Stimulated activated memory B cell treated with anti-CD40 and anti-IgM and Interleukin-4, amounts not matched to agents 10 μg/mL and 1 μg/mL and 100 μg/mL, for 72 hours (primary cell): ENCODE results near the gene MAST3.

Experiments
- ATAC-seq: fragments of 150-1000 bp; cut with Tn5 transposase; 2 replicates; pipeline ENCODE4 v1.10.0; 2021
- H3K27ac Mint-ChIP-seq: one replicate; pipeline ENCODE4 v1.8.0; 2022; ENCODE audit warnings: mild to moderate bottlenecking, mixed read lengths
- H3K27me3 Mint-ChIP-seq: one replicate; pipeline ENCODE4 v1.8.0; 2022; ENCODE audit warnings: mixed read lengths
- H3K36me3 Mint-ChIP-seq: one replicate; pipeline ENCODE4 v1.8.0; 2022; ENCODE audit warnings: mixed read lengths
- H3K4me1 Mint-ChIP-seq: one replicate; pipeline ENCODE4 v1.8.0; 2022; ENCODE audit warnings: mixed read lengths
- H3K4me3 Mint-ChIP-seq: one replicate; pipeline ENCODE4 v1.8.0; 2022; ENCODE audit warnings: mild to moderate bottlenecking, moderate library complexity, mixed read lengths
- H3K9me3 Mint-ChIP-seq: one replicate; pipeline ENCODE4 v1.8.0; 2022; ENCODE audit warnings: mixed read lengths

The MAST3 gene

GRCh38 chr19:18131841-18132596 is 34.4 kb downstream of the MAST3 start:
- H3K27me3 Mint-ChIP-seq: no peaks in the 10 kb centered on the region
- peak; percentile 34 for ATAC-seq
- no peaks in the 10 kb centered on the region for H3K9me3 Mint-ChIP-seq
- H3K4me3 Mint-ChIP-seq: no peak overlapping the region
- no peaks in the 10 kb centered on the region for H3K4me1 Mint-ChIP-seq
- peaks cover 70% of the 10 kb centered on the region for H3K36me3 Mint-ChIP-seq
- no peak overlapping the region for H3K27ac Mint-ChIP-seq

GRCh38 chr19:18135712-18136584 is 38.4 kb downstream of the MAST3 start:
- Mint-ChIP-seq H3K27me3 (no peaks in the 10 kb centered on the region), H3K4me1 (no peaks in the 10 kb centered on the region), H3K27ac (no peak overlapping the region), H3K36me3 (peaks cover 63% of the 10 kb centered on the region), H3K9me3 (no peaks in the 10 kb centered on the region), H3K4me3 (no peak overlapping the region)
- no peak for ATAC-seq

GRCh38 chr19:18137242-18137641 is 39.7 kb downstream of the MAST3 start:
- H3K4me1 Mint-ChIP-seq: no peaks in the 10 kb centered on the region
- no peaks in the 10 kb centered on the region for H3K27me3 Mint-ChIP-seq
- H3K27ac Mint-ChIP-seq: no peak overlapping the region
- H3K36me3 Mint-ChIP-seq: peaks cover 61% of the 10 kb centered on the region
- no peak for ATAC-seq
- H3K4me3 Mint-ChIP-seq: no peak overlapping the region
- no peaks in the 10 kb centered on the region for H3K9me3 Mint-ChIP-seq

GRCh38 chr19:18137657-18138339 is 40.2 kb downstream of the MAST3 start:
- Mint-ChIP-seq H3K27ac (no peak overlapping the region), H3K36me3 (peaks cover 58% of the 10 kb centered on the region), H3K27me3 (no peaks in the 10 kb centered on the region), H3K4me3 (no peak overlapping the region), H3K9me3 (no peaks in the 10 kb centered on the region), H3K4me1 (no peaks in the 10 kb centered on the region)
- ATAC-seq: no peak

GRCh38 chr19:18140473-18140872 is 42.9 kb downstream of the MAST3 start:
- Mint-ChIP-seq H3K4me3 (no peak overlapping the region), H3K27ac (no peak overlapping the region), H3K27me3 (no peaks in the 10 kb centered on the region), H3K4me1 (no peaks in the 10 kb centered on the region), H3K9me3 (no peaks in the 10 kb centered on the region), H3K36me3 (peaks cover 68% of the 10 kb centered on the region)
- ATAC-seq: no peak

- no peak for ATAC-seq
- H3K27me3 Mint-ChIP-seq: no peaks in the 10 kb centered on the region
- peaks cover 68% of the 10 kb centered on the region for H3K36me3 Mint-ChIP-seq
- no peak overlapping the region for H3K4me3 Mint-ChIP-seq
- H3K4me1 Mint-ChIP-seq: no peaks in the 10 kb centered on the region
- no peak overlapping the region for H3K27ac Mint-ChIP-seq
- no peaks in the 10 kb centered on the region for H3K9me3 Mint-ChIP-seq
These were observed 43.5 kb downstream of the MAST3 start for GRCh38 chr19:18141031-18141430.

GRCh38 chr19:18143902-18144301 is 46.3 kb downstream of the MAST3 start:
- no peak overlapping the region for H3K27ac Mint-ChIP-seq

GRCh38 chr19:18144361-18144760 is 46.8 kb downstream of the MAST3 start:
- no peak for ATAC-seq
- Mint-ChIP-seq H3K27me3 (no peaks in the 10 kb centered on the region), H3K27ac (no peak overlapping the region), H3K9me3 (no peaks in the 10 kb centered on the region), H3K4me1 (peaks cover 12% of the 10 kb centered on the region), H3K4me3 (no peak overlapping the region), H3K36me3 (peaks cover 74% of the 10 kb centered on the region)

More at GRCh38 chr19:18143902-18144301, 46.3 kb downstream of the MAST3 start:
- H3K9me3 Mint-ChIP-seq: no peaks in the 10 kb centered on the region
- H3K36me3 Mint-ChIP-seq: peaks cover 78% of the 10 kb centered on the region
- no peak overlapping the region for H3K4me3 Mint-ChIP-seq
- no peaks in the 10 kb centered on the region for H3K27me3 Mint-ChIP-seq
- no peak for ATAC-seq
- H3K4me1 Mint-ChIP-seq: peaks cover 12% of the 10 kb centered on the region

- no peak overlapping the region for H3K27ac Mint-ChIP-seq
- no peak overlapping the region for H3K4me3 Mint-ChIP-seq
- no peaks in the 10 kb centered on the region for H3K27me3 Mint-ChIP-seq
- no peaks in the 10 kb centered on the region for H3K9me3 Mint-ChIP-seq
- peaks cover 12% of the 10 kb centered on the region for H3K4me1 Mint-ChIP-seq
- ATAC-seq: no peak
- H3K36me3 Mint-ChIP-seq: peaks cover 72% of the 10 kb centered on the region
These were observed 47.3 kb downstream of the MAST3 start for GRCh38 chr19:18144906-18145305.

- Mint-ChIP-seq H3K4me3 (no peak overlapping the region), H3K27ac (peak overlapping the region; percentile 5), H3K27me3 (no peaks in the 10 kb centered on the region), H3K36me3 (peaks cover 67% of the 10 kb centered on the region), H3K4me1 (peaks cover 12% of the 10 kb centered on the region), H3K9me3 (no peaks in the 10 kb centered on the region)
- no peak for ATAC-seq
These were observed 47.9 kb downstream of the MAST3 start for GRCh38 chr19:18145391-18145999.

- Mint-ChIP-seq H3K36me3 (peaks cover 53% of the 10 kb centered on the region), H3K27ac (no peak overlapping the region), H3K4me1 (peaks cover 24% of the 10 kb centered on the region), H3K27me3 (no peaks in the 10 kb centered on the region), H3K9me3 (no peaks in the 10 kb centered on the region), H3K4me3 (no peak overlapping the region)
- no peak for ATAC-seq
These were observed 49.8 kb downstream of the MAST3 start for GRCh38 chr19:18147396-18147795.

- Mint-ChIP-seq H3K9me3 (no peaks in the 10 kb centered on the region), H3K27ac (no peak overlapping the region), H3K27me3 (no peaks in the 10 kb centered on the region), H3K36me3 (peaks cover 40% of the 10 kb centered on the region), H3K4me3 (no peak overlapping the region), H3K4me1 (peaks cover 36% of the 10 kb centered on the region)
- no peak for ATAC-seq
These were observed 52.0 kb downstream of the MAST3 start for GRCh38 chr19:18149596-18149975.

GRCh38 chr19:18150776-18151624 is 53.4 kb downstream of the MAST3 start:
- no peak for ATAC-seq
- H3K4me3 Mint-ChIP-seq: peak overlapping the region; percentile 91
- peaks cover 45% of the 10 kb centered on the region for H3K4me1 Mint-ChIP-seq
- H3K27ac Mint-ChIP-seq: peak overlapping the region; percentile 97
- peaks cover 26% of the 10 kb centered on the region for H3K36me3 Mint-ChIP-seq
- H3K27me3 Mint-ChIP-seq: no peaks in the 10 kb centered on the region
- H3K9me3 Mint-ChIP-seq: no peaks in the 10 kb centered on the region

GRCh38 chr19:18152442-18152816 is 54.9 kb downstream of the MAST3 start:
- peaks cover 44% of the 10 kb centered on the region for H3K4me1 Mint-ChIP-seq
- peak; percentile 87 for ATAC-seq
- H3K27me3 Mint-ChIP-seq: no peaks in the 10 kb centered on the region

More at GRCh38 chr19:18152442-18152816, 54.9 kb downstream of the MAST3 start:
- peak overlapping the region; percentile 97 for H3K27ac Mint-ChIP-seq
- no peaks in the 10 kb centered on the region for H3K9me3 Mint-ChIP-seq
- peak overlapping the region; percentile 91 for H3K4me3 Mint-ChIP-seq
- H3K36me3 Mint-ChIP-seq: peaks cover 17% of the 10 kb centered on the region
